Measurements from ENCODE around the gene FGB.

DNA sequence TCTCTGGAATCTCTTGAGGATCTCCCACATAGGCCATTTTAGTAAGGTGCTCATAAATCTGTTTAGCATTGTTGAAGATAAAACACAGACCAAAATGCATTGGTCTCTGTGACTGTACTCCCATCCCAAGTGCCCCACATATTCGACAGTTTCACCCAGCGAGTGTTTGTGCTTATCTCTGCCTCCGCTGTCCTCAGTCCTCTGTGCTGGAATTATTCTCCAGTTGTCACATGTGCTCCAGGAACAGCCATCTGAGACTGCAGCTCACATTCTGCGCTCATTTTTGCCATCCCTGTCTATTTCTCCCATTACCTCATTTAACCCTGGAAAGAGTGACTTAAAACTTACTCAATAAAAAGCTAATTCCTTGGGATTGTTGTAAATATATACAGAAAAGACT lies 43.6 kb upstream of the FGB start:
- no peak for TF ChIP-seq CTCF (IDR thresholded peaks at IDR 0.05)
- no peak for TF ChIP-seq POLR2A (IDR thresholded peaks at IDR 0.05)

All from Peyer's patch (tissue), 4 donors.